Erythroblast (primary cell): ENCODE results near the gene ALPL.

Source experiments
- GATA1 ChIP-seq: IDR thresholded peaks from 2 replicates; pipeline ENCODE4 v1.6.1; 2011; ENCODE audit warnings: low read depth, mild to moderate bottlenecking, control low read depth, low read length, moderate library complexity
- POLR2A ChIP-seq: IDR thresholded peaks from 2 replicates; pipeline ENCODE4 v1.6.1; 2011; ENCODE audit warnings: mild to moderate bottlenecking, low read length

DNA sequence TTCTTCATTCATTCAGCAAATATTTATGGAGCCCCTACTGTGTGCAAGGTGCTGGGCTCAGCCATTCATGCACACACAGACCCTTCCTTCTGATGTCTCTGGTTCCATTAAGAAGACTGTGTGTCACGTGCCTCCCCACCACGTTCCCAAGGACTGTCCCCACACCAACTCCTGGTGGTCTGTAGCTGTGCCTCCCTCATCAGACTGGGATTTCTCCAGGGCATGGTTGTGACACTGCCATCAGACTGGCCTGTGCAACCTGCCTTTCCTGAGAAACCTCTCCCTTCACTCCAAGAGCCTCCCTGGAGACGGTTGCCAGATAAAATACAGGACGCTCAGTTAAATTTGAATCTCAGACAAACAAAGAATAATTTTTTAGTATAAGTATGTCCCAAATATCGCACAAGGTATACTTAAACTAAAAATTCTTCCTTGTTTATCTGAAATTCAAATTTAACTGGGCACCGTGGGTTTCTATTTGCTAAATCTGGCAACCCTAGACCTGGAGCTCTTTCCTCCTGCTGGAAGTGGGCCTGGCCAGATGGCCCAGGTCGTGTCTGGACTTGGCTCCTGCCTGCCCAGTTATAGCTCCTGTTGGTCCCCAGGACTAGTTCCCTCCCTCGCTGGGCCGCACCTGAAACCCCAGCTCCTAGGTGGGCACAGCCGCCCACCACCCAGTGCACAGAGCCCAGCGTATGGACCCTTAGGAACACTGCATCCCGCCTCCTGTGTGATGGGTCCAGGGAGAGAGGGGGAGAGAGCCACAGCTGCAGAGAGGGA lies 83.1 kb downstream of the ALPL start:
- TF ChIP-seq POLR2A (no peak), GATA1 (no peak)
